H1 (cell line): Measurements from ENCODE around the gene SNRK. TPM values are rescaled to one million over a fixed set of nuclear protein-coding genes. Genes with fewer than 3 reads are reported as not detected.

Source experiments
- CTCF ChIA-PET: fragments of 300-600 bp; sonication (Branson Sonifier 250); formaldehyde crosslinking; loops from one replicate; lab custom pipeline; 2021; ENCODE audit not compliant: partially characterized antibody; lab: Charles Lee
- POLR2A ChIA-PET: fragments of 300-600 bp; sonication (Branson Sonifier 250); formaldehyde crosslinking; loops from one replicate; lab custom pipeline; 2021; ENCODE audit warnings: inconsistent platforms; ENCODE audit not compliant: partially characterized antibody; lab: Charles Lee
- DNase-seq, 2 experiments: peaks; one replicate each; pipeline versions ENCODE4 v3.0.0 to v3.0.0-alpha.2; 2010 to 2022; ENCODE audit warnings: low spot score in 2 of 2, low read depth in 1 of 2, mixed read lengths in 1 of 2
- FAIRE-seq: peaks from 2 replicates; lab custom pipeline; 2011; peaks lifted over from hg19 to GRCh38; lab: Jason Lieb, UNC
- H2AFZ ChIP-seq: 2 replicates; pipeline ENCODE4 v1.8.1; 2012; ENCODE audit warnings: low read length, inconsistent platforms
- H2AK5ac ChIP-seq: 2 replicates; pipeline ENCODE4 v1.6.1; 2013; ENCODE audit warnings: low read depth, low read length
- H2BK120ac ChIP-seq: replicated peaks from 2 replicates; pipeline ENCODE3; 2013; ENCODE audit warnings: low read depth, low read length, inconsistent platforms
- H2BK12ac ChIP-seq: 2 replicates; pipeline ENCODE4 v1.6.1; 2013; ENCODE audit warnings: low read depth, low read length
- H2BK15ac ChIP-seq: 2 replicates; pipeline ENCODE4 v1.6.1; 2013; ENCODE audit warnings: low read length
- H2BK20ac ChIP-seq: 2 replicates; pipeline ENCODE4 v1.6.1; 2013; ENCODE audit warnings: low read length
- H2BK5ac ChIP-seq: 2 replicates; pipeline ENCODE4 v1.6.1; 2013; ENCODE audit warnings: low read depth, low read length
- H3K14ac ChIP-seq: 2 replicates; pipeline ENCODE4 v1.6.1; 2013; ENCODE audit warnings: inconsistent platforms; ENCODE audit not compliant: insufficient read length
- H3K18ac ChIP-seq: 2 replicates; pipeline ENCODE4 v1.6.1; 2013; ENCODE audit warnings: low read length; ENCODE audit errors: extremely low read depth
- H3K23ac ChIP-seq: 2 replicates; pipeline ENCODE4 v1.6.1; 2013; ENCODE audit warnings: inconsistent platforms; ENCODE audit not compliant: insufficient read length
- H3K23me2 ChIP-seq: 2 replicates; pipeline ENCODE4 v1.6.1; 2013; ENCODE audit warnings: low read depth, low read length
- H3K27ac ChIP-seq: 2 replicates; pipeline ENCODE4 v1.6.1; 2011; ENCODE audit warnings: low read depth, low read length, inconsistent platforms
- H3K27me3 ChIP-seq, 4 experiments: replicated peaks in 1 of 4; 1 replicate in 1 of 4; 2 replicates in 3 of 4; pipeline versions ENCODE4 v1.6.1 to v1.8.1; 2011 to 2013; ENCODE audit warnings: low read length in 3 of 4, mild to moderate bottlenecking in 3 of 4, inconsistent platforms in 2 of 4, mixed read lengths in 2 of 4, moderate library complexity in 1 of 4; ENCODE audit not compliant: control insufficient read depth in 3 of 4, insufficient read depth in 3 of 4; ENCODE audit errors: extremely low read depth in 1 of 4
- H3K36me3 ChIP-seq, 4 experiments: 2 replicates each; pipeline versions ENCODE4 v1.6.1 to v1.8.1; 2011 to 2013; ENCODE audit warnings: mild to moderate bottlenecking in 4 of 4, low read length in 3 of 4, moderate library complexity in 2 of 4, control low read depth in 1 of 4, inconsistent platforms in 1 of 4; ENCODE audit not compliant: insufficient read depth in 4 of 4, control insufficient read depth in 2 of 4
- H3K4ac ChIP-seq: replicated peaks from 2 replicates; pipeline ENCODE3; 2013; ENCODE audit warnings: low read length, low read depth, mixed read lengths, inconsistent platforms; ENCODE audit not compliant: insufficient read length
- H3K4me1 ChIP-seq, 4 experiments: replicated peaks in 1 of 4; 1 replicate in 1 of 4; 2 replicates in 3 of 4; pipeline versions ENCODE4 v1.6.1 to v1.8.1; 2011 to 2013; ENCODE audit warnings: low read length in 3 of 4, inconsistent platforms in 2 of 4, mixed read lengths in 1 of 4; ENCODE audit not compliant: insufficient read depth in 4 of 4, control insufficient read depth in 3 of 4
- H3K4me2 ChIP-seq, 2 experiments: 2 replicates each; pipeline versions ENCODE4 v1.6.1 to v1.8.1; 2011 to 2013; ENCODE audit warnings: low read depth in 2 of 2, low read length in 2 of 2, control low read depth in 1 of 2, inconsistent platforms in 1 of 2, mild to moderate bottlenecking in 1 of 2; ENCODE audit not compliant: insufficient read depth in 1 of 2
- H3K4me3 ChIP-seq, 4 experiments: fragments of 200-600, 300-600 bp in 1 of 4; sonication (generic), shearing (Covaris generic), sonication (Bioruptor Twin) in 1 of 4; 2 replicates each; pipeline versions ENCODE4 v1.5.1 to v1.8.1; 2011 to 2016; ENCODE audit warnings: low read length in 4 of 4, low read depth in 3 of 4, control low read depth in 2 of 4, inconsistent platforms in 2 of 4, mild to moderate bottlenecking in 2 of 4, mixed read lengths in 1 of 4, moderate library complexity in 1 of 4; ENCODE audit not compliant: insufficient read depth in 2 of 4; ENCODE audit errors: extremely low read depth in 1 of 4
- H3K56ac ChIP-seq: replicated peaks from 2 replicates; pipeline ENCODE3; 2013; ENCODE audit warnings: low read depth, mild to moderate bottlenecking, mixed read lengths, low read length, inconsistent platforms; ENCODE audit not compliant: insufficient read length
- H3K79me1 ChIP-seq: 2 replicates; pipeline ENCODE4 v1.6.1; 2013; ENCODE audit warnings: low read depth, low read length, control low read depth
- H3K79me2 ChIP-seq, 2 experiments: 2 replicates each; pipeline versions ENCODE4 v1.6.1 to v1.8.1; 2012 to 2013; ENCODE audit warnings: low read length in 2 of 2, mild to moderate bottlenecking in 2 of 2, inconsistent platforms in 1 of 2; ENCODE audit not compliant: insufficient read depth in 2 of 2, control insufficient read depth in 1 of 2
- H3K9ac ChIP-seq, 4 experiments: replicated peaks in 1 of 4; 1 replicate in 1 of 4; 2 replicates in 3 of 4; pipeline versions ENCODE4 v1.6.1 to v1.8.1; 2011 to 2013; ENCODE audit warnings: low read depth in 3 of 4, low read length in 3 of 4, control low read depth in 2 of 4, mild to moderate bottlenecking in 2 of 4, moderate library complexity in 2 of 4, inconsistent platforms in 1 of 4; ENCODE audit errors: extremely low read depth in 1 of 4
- H3K9me3 ChIP-seq, 2 experiments: 2 replicates each; pipeline versions ENCODE4 v1.6.1 to v1.8.1; 2012 to 2013; ENCODE audit warnings: mild to moderate bottlenecking in 2 of 2, moderate library complexity in 2 of 2, control low read depth in 1 of 2, inconsistent platforms in 1 of 2, low read depth in 1 of 2, low read length in 1 of 2, mixed read lengths in 1 of 2; ENCODE audit not compliant: insufficient read depth in 2 of 2
- H4K20me1 ChIP-seq, 2 experiments: replicated peaks in 1 of 2; 2 replicates each; pipeline versions ENCODE3 to v1.8.1; 2011 to 2013; ENCODE audit warnings: inconsistent platforms in 2 of 2, low read length in 2 of 2, mild to moderate bottlenecking in 1 of 2; ENCODE audit not compliant: insufficient read depth in 2 of 2, control insufficient read depth in 1 of 2
- H4K5ac ChIP-seq: 2 replicates; pipeline ENCODE4 v1.6.1; 2013; ENCODE audit warnings: low read length, low read depth, mixed read lengths, inconsistent platforms; ENCODE audit not compliant: insufficient read length
- H4K8ac ChIP-seq: 2 replicates; pipeline ENCODE4 v1.8.0; 2013; ENCODE audit warnings: mild to moderate bottlenecking, moderate library complexity, low read length, inconsistent platforms; ENCODE audit not compliant: insufficient read depth; ENCODE audit errors: extremely low read depth
- H4K91ac ChIP-seq: replicated peaks from 2 replicates; pipeline ENCODE3; 2013; ENCODE audit warnings: low read length, mixed read lengths, inconsistent platforms; ENCODE audit not compliant: insufficient read length
- ATF3 ChIP-seq: IDR thresholded peaks from 2 replicates; pipeline ENCODE4 v1.6.1; 2011; ENCODE audit warnings: low read depth, mild to moderate bottlenecking, low read length; ENCODE audit not compliant: insufficient read depth
- CHD2 ChIP-seq: IDR thresholded peaks from 2 replicates; pipeline ENCODE4 v1.6.1; 2012; ENCODE audit warnings: low read length, improper control_type of control experiment
- EZH2 ChIP-seq: fragments of 200-600 bp; sonication (generic); IDR thresholded peaks from 2 replicates; pipeline ENCODE4 v1.7.1; 2012; ENCODE audit warnings: low read depth, mild to moderate bottlenecking, moderate library complexity, low read length, inconsistent platforms; ENCODE audit not compliant: severe bottlenecking
- HDAC6 ChIP-seq: IDR thresholded peaks from one replicate; pipeline ENCODE4 v1.7.1; 2012; ENCODE audit warnings: low read depth, mild to moderate bottlenecking, inconsistent platforms, low read length, moderate library complexity
- POU5F1 ChIP-seq: IDR thresholded peaks from 2 replicates; pipeline ENCODE4 v1.6.1; 2011; ENCODE audit warnings: low read depth, mild to moderate bottlenecking, low read length, moderate library complexity
- RNF2 ChIP-seq: fragments of 200-900, 300-1000 bp; sonication (generic); IDR thresholded peaks from 2 replicates; pipeline ENCODE4 v1.7.1; 2016; ENCODE audit warnings: borderline replicate concordance, low read depth, mild to moderate bottlenecking, antibody characterized with exemption, low read length; ENCODE audit not compliant: poor library complexity, severe bottlenecking; ENCODE audit errors: missing control alignments
- SAP30 ChIP-seq: fragments of 300-600 bp; sonication (generic); IDR thresholded peaks from 2 replicates; pipeline ENCODE4 v1.7.1; 2012; ENCODE audit warnings: low read length, moderate library complexity, mild to moderate bottlenecking, inconsistent platforms; ENCODE audit not compliant: insufficient read depth, insufficient replicate concordance
- SIX5 ChIP-seq: IDR thresholded peaks from 2 replicates; pipeline ENCODE4 v1.6.1; 2011; ENCODE audit warnings: mild to moderate bottlenecking, low read depth, low read length
- SUZ12 ChIP-seq: fragments of 200-600 bp; sonication (generic); IDR thresholded peaks from 2 replicates; pipeline ENCODE4 v1.6.1; 2012; ENCODE audit warnings: mild to moderate bottlenecking, inconsistent platforms, low read length, moderate library complexity, mixed read lengths
- TBP ChIP-seq: IDR thresholded peaks from 2 replicates; pipeline ENCODE4 v1.6.1; 2011; ENCODE audit warnings: low read depth, low read length, improper control_type of control experiment
- ZNF274 ChIP-seq: IDR thresholded peaks from 2 replicates; pipeline ENCODE4 v1.7.0; 2012; ENCODE audit warnings: low read length, borderline replicate concordance; ENCODE audit errors: extremely low read depth
- WGBS, 2 experiments: shearing (Covaris generic) in 1 of 2; methylation state at CpG; one replicate each; pipeline versions ENCODE4 v1.1.6 to v1.1.7; 2013 to 2015; ENCODE audit warnings: low lambda C conversion rate in 2 of 2, mixed read lengths in 2 of 2, inconsistent platforms in 1 of 2, low coverage in 1 of 2, missing lambda C conversion rate in 1 of 2; ENCODE audit not compliant: insufficient replicate concordance in 2 of 2, insufficient coverage in 1 of 2, insufficient read length in 1 of 2; ENCODE audit errors: extremely low coverage in 1 of 2, missing lambda C conversion rate in 1 of 2; 5-methylcytosine and 5-hydroxymethylcytosine counted together
- polyA plus RNA-seq, 7 experiments: library from polyadenylated mRNA; depleted of rRNA in 3 of 7; stranded (reverse) in 5 of 7; unstranded in 2 of 7; fragments of >200 nt in 5 of 7; fragments of 200-250 nt in 2 of 7; gene quantifications; 1 replicate in 5 of 7; 2 replicates in 1 of 7; 4 replicates in 1 of 7; pipeline versions ENCODE4 v1.2.1 to v1.2.3, GENCODE V29; 2011 to 2013; ENCODE audit warnings: missing spikeins in 2 of 7, mixed read lengths in 2 of 7
- total RNA-seq: library from RNA; stranded (reverse); fragmentation: NEBNext Ultra II Directional; extraction: Animal tissue kit (Norgen Biotek cat#: 25700); gene quantifications from 2 replicates; pipeline ENCODE4 v1.2.1, GENCODE V29; 2021

The SNRK gene
- total and polyA plus RNA-seq, 2 of the 8 experiments (the other 6 are each of a cell fraction or from before 2014, with no cell fraction given): 4.4 to 11.7 TPM

- Histone ChIP-seq H3K23ac (no peak overlapping the region), H4K20me1 (no peaks in the 10 kb centered on the region), H3K9ac (no peak overlapping the region), H2BK15ac (no peak overlapping the region), H3K36me3 (no peaks in the 10 kb centered on the region), H4K91ac (no peak overlapping the region), H2BK120ac (no peak overlapping the region), H2BK5ac (no peak overlapping the region), H3K4ac (no peak overlapping the region), H3K56ac (no peak overlapping the region), H3K23me2 (no peaks in the 10 kb centered on the region), H2BK20ac (no peak overlapping the region), H2AK5ac (no peak overlapping the region), H3K18ac (no peak overlapping the region), H3K79me1 (no peaks in the 10 kb centered on the region), H3K4me2 (no peak overlapping the region), H3K4me3 (no peak overlapping the region), H3K9me3 (no peaks in the 10 kb centered on the region), H3K27ac (no peak overlapping the region), H3K79me2 (no peaks in the 10 kb centered on the region), H2BK12ac (no peak overlapping the region), H4K8ac (no peak overlapping the region), H3K27me3 (no peaks in the 10 kb centered on the region), H3K14ac (no peak overlapping the region), H3K4me1 (peaks cover 3 to 10% (median 7%) of the 10 kb centered on the region in 4 experiments; a peak in 6 of 7 replicates), H4K5ac (no peak overlapping the region), H2AFZ (no peak overlapping the region)
- CTCF ChIA-PET: interaction anchor here (0.6 kb wide), 1 partner anchor 1582 kb away, joined by 3 read pairs; no protein-coding TSS in a partner anchor
- POLR2A ChIA-PET: no interaction called here
- DNase-seq: no peak
- TF ChIP-seq POU5F1: no peak
- no peak for TF ChIP-seq RNF2
- no peak for TF ChIP-seq ATF3
- no peak for TF ChIP-seq ZNF274
- TF ChIP-seq SUZ12: no peak
- TF ChIP-seq SAP30: no peak
- TF ChIP-seq EZH2: no peak
- no peak for TF ChIP-seq TBP
- TF ChIP-seq HDAC6: no peak
- no peak for TF ChIP-seq CHD2
- no peak for TF ChIP-seq SIX5
- WGBS, 2 experiments: 84% methylated on average over 2 of the region's 2 CpGs; no CpG with 5 or more reads in 1 of the 2 experiments
- FAIRE-seq: no peak
Observed at GRCh38 chr3:43281020-43281419, 5.3 kb upstream of the SNRK start.
